HG03442 (cell line): ENCODE data around the gene MPC1.
A peak's percentile ranks its signal among the peaks of the same experiment; 100 is the strongest.
"Not testable (repeated sequence)": the region's sequence is repeated elsewhere in the genome, so short reads cannot be mapped to it uniquely, and the experiment has no call there.

ENCODE experiments used
- ATAC-seq: cut with Tn5 transposase; IDR thresholded peaks from one replicate; pipeline ENCODE4 v1.9.1; 2021; ENCODE audit warnings: mild to moderate bottlenecking, moderate library complexity; ENCODE audit not compliant: unreplicated experiment

The MPC1 gene

GRCh38 chr6:166348305-166348949 lies 34.3 kb downstream of the MPC1 start:
- no peak for ATAC-seq

GRCh38 chr6:166346965-166347364 lies 35.8 kb downstream of the MPC1 start:
- no peak for ATAC-seq

GRCh38 chr6:166346449-166346848 lies 36.3 kb downstream of the MPC1 start:
- ATAC-seq, result no peak

GRCh38 chr6:166345672-166346071 lies 37.1 kb downstream of the MPC1 start:
- not testable (repeated sequence) for ATAC-seq

GRCh38 chr6:166344921-166345320 lies 37.8 kb downstream of the MPC1 start:
- ATAC-seq, result not testable (repeated sequence)

- no peak for ATAC-seq
Measured at GRCh38 chr6:166344240-166344639, 38.5 kb downstream of the MPC1 start.

GRCh38 chr6:166343150-166343487 lies 39.6 kb downstream of the MPC1 start:
- ATAC-seq, result peak; percentile 26

GRCh38 chr6:166342349-166343149 lies 40.2 kb downstream of the MPC1 start, which contains the start of gene SFT2D1:
Gene SFT2D1, minus strand, starts transcription at chr6:166342545. Its CDS starts 64 bp downstream, at chr6:166342481.
- peak; percentile 90 for ATAC-seq

- ATAC-seq, result no peak
Measured at GRCh38 chr6:166341977-166342348, 40.8 kb downstream of the MPC1 start.

GRCh38 chr6:166341464-166341863 lies 41.3 kb downstream of the MPC1 start:
- no peak for ATAC-seq

GRCh38 chr6:166338854-166339253 lies 43.9 kb downstream of the MPC1 start:
- no peak for ATAC-seq

GRCh38 chr6:166336847-166337246 lies 45.9 kb downstream of the MPC1 start:
- ATAC-seq, result no peak

GRCh38 chr6:166335378-166336302 lies 47.1 kb downstream of the MPC1 start:
- ATAC-seq, result peak; percentile 49

GRCh38 chr6:166334878-166335277 lies 47.9 kb downstream of the MPC1 start:
- ATAC-seq, result no peak

GRCh38 chr6:166333172-166333995 lies 49.4 kb downstream of the MPC1 start:
- peak; percentile 59 for ATAC-seq

GRCh38 chr6:166331503-166332415 lies 51.0 kb downstream of the MPC1 start:
- no peak for ATAC-seq

GRCh38 chr6:166330612-166331011 lies 52.1 kb downstream of the MPC1 start:
- ATAC-seq, result no peak

GRCh38 chr6:166325383-166326042 lies 57.2 kb downstream of the MPC1 start:
- ATAC-seq, result peak; percentile 92

GRCh38 chr6:166323395-166323794 lies 59.3 kb downstream of the MPC1 start:
- ATAC-seq, result no peak
